ENCODE data around the gene MOB1A. TPM values are rescaled to one million over a fixed set of nuclear protein-coding genes. Genes with fewer than 3 reads are reported as not detected.

Gene MOB1A
- polyA plus RNA-seq, 1 donor from 2014 or later = 39.2 TPM

DNA sequence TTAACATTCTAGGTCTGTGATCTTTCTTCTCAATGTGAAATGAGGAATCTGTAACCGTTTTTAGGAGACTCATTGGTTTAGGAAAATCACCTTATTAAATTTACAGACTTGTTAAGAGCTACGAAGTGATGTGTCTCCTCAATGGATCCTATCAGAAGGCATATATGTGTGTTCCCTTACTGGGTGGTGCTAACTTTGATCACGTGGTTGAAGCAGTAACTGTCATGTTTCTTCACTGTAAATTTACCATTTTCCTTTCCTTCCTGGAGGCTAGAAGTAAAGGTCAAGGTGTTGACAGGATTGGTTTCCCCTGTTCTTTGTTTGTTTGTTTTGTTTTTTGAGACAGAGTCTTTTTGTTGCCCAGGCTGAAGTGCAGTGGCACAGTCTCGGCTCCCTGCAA, 18.4 kb upstream of the MOB1A start:
- Histone ChIP-seq H3K27me3 (ENCODE audit: insufficient read depth, low read depth, low read length) (no peaks in the 10 kb centered on the region), H3K9me3 (ENCODE audit: low read length) (no peaks in the 10 kb centered on the region), H2AFZ (ENCODE audit: low read depth, low read length) (no peak overlapping the region), H3K27ac (ENCODE audit: low read length) (no peak overlapping the region), H3K4me2 (ENCODE audit: low read length) (no peak overlapping the region), H3K36me3 (ENCODE audit: insufficient read depth, low read length) (no peaks in the 10 kb centered on the region), H3K4me3 (ENCODE audit: low read length) (no peak overlapping the region), H3K79me2 (replicated peaks; ENCODE audit: insufficient read depth, low read length) (peaks cover 12% of the 10 kb centered on the region), H3K9me2 (ENCODE audit: insufficient read depth, low read length) (no peaks in the 10 kb centered on the region), H3K9ac (ENCODE audit: low read length) (no peak overlapping the region), H3F3A (ENCODE audit: insufficient read depth, low read length, poor library complexity, severe bottlenecking) (peaks cover 5% of the 10 kb centered on the region), H4K20me1 (ENCODE audit: insufficient read depth) (no peaks in the 10 kb centered on the region)
- no peak for TF ChIP-seq POLR2AphosphoS5 (IDR thresholded peaks at IDR 0.05)
- TF ChIP-seq, protein P1, sequence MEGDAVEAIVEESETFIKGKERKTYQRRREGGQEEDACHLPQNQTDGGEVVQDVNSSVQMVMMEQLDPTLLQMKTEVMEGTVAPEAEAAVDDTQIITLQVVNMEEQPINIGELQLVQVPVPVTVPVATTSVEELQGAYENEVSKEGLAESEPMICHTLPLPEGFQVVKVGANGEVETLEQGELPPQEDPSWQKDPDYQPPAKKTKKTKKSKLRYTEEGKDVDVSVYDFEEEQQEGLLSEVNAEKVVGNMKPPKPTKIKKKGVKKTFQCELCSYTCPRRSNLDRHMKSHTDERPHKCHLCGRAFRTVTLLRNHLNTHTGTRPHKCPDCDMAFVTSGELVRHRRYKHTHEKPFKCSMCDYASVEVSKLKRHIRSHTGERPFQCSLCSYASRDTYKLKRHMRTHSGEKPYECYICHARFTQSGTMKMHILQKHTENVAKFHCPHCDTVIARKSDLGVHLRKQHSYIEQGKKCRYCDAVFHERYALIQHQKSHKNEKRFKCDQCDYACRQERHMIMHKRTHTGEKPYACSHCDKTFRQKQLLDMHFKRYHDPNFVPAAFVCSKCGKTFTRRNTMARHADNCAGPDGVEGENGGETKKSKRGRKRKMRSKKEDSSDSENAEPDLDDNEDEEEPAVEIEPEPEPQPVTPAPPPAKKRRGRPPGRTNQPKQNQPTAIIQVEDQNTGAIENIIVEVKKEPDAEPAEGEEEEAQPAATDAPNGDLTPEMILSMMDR (IDR thresholded peaks at IDR 0.05; ENCODE audit: poor library complexity, severe bottlenecking) = no peak
- TF ChIP-seq MXI1 (conservative IDR thresholded peaks at IDR 0.05; ENCODE audit: poor library complexity, severe bottlenecking) = no peak
- no peak for TF ChIP-seq SMC3 (conservative IDR thresholded peaks at IDR 0.05; ENCODE audit: poor library complexity)
- TF ChIP-seq EP300 (conservative IDR thresholded peaks at IDR 0.05; ENCODE audit: poor library complexity, severe bottlenecking) = no peak
- no peak for TF ChIP-seq TAF1 (IDR thresholded peaks at IDR 0.05; ENCODE audit: low read depth)
- TF ChIP-seq EZH2 (IDR thresholded peaks at IDR 0.05; ENCODE audit: borderline replicate concordance, insufficient read depth, low read length, poor library complexity, severe bottlenecking) = no peak
- TF ChIP-seq, protein P2, sequence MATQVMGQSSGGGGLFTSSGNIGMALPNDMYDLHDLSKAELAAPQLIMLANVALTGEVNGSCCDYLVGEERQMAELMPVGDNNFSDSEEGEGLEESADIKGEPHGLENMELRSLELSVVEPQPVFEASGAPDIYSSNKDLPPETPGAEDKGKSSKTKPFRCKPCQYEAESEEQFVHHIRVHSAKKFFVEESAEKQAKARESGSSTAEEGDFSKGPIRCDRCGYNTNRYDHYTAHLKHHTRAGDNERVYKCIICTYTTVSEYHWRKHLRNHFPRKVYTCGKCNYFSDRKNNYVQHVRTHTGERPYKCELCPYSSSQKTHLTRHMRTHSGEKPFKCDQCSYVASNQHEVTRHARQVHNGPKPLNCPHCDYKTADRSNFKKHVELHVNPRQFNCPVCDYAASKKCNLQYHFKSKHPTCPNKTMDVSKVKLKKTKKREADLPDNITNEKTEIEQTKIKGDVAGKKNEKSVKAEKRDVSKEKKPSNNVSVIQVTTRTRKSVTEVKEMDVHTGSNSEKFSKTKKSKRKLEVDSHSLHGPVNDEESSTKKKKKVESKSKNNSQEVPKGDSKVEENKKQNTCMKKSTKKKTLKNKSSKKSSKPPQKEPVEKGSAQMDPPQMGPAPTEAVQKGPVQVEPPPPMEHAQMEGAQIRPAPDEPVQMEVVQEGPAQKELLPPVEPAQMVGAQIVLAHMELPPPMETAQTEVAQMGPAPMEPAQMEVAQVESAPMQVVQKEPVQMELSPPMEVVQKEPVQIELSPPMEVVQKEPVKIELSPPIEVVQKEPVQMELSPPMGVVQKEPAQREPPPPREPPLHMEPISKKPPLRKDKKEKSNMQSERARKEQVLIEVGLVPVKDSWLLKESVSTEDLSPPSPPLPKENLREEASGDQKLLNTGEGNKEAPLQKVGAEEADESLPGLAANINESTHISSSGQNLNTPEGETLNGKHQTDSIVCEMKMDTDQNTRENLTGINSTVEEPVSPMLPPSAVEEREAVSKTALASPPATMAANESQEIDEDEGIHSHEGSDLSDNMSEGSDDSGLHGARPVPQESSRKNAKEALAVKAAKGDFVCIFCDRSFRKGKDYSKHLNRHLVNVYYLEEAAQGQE (IDR thresholded peaks at IDR 0.05; ENCODE audit: borderline replicate concordance) = no peak
- no peak for TF ChIP-seq RAD21 (conservative IDR thresholded peaks at IDR 0.05)

DNA sequence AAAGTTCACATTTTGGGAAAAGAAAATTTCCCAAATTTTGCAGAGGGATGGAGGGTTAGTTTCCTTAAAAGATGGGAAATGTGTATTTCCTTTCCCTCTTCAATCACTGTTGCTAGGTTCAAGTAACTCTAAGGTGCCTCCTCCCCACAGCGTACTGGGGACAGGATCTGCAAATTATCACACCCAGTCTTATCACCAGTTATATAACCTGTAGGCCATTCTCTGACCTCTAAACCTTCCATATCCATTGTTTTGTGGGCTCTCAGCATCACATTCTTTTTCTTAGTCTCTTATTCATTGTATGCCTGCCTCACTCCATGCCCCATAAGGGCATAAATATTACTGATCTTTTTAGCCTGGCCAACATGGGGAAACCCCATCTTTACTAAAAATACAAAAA, 16.1 kb upstream of the MOB1A start:
- no peaks in the 10 kb centered on the region for H3K79me2 ChIP-seq (replicated peaks; ENCODE audit: insufficient read depth, low read length)
- no peaks in the 10 kb centered on the region for H3K9me2 ChIP-seq (ENCODE audit: insufficient read depth, low read length)
- no peaks in the 10 kb centered on the region for H3K36me3 ChIP-seq (ENCODE audit: insufficient read depth, low read length)
- no peak overlapping the region for H3K4me3 ChIP-seq (ENCODE audit: low read length)
- no peak overlapping the region for H3K27ac ChIP-seq (ENCODE audit: low read length)
- no peak overlapping the region for H3K4me2 ChIP-seq (ENCODE audit: low read length)
- no peak overlapping the region for H2AFZ ChIP-seq (ENCODE audit: low read depth, low read length)
- no peaks in the 10 kb centered on the region for H3K27me3 ChIP-seq (ENCODE audit: insufficient read depth, low read depth, low read length)
- H3K9ac ChIP-seq (ENCODE audit: low read length) = no peak overlapping the region
- TF ChIP-seq EP300 (conservative IDR thresholded peaks at IDR 0.05; ENCODE audit: poor library complexity, severe bottlenecking) (no peak), MXI1 (conservative IDR thresholded peaks at IDR 0.05; ENCODE audit: poor library complexity, severe bottlenecking) (no peak), RAD21 (conservative IDR thresholded peaks at IDR 0.05) (no peak)
- H4K20me1 ChIP-seq (ENCODE audit: insufficient read depth) = no peaks in the 10 kb centered on the region
- H3K9me3 ChIP-seq (ENCODE audit: low read length) = no peaks in the 10 kb centered on the region
- H3F3A ChIP-seq (ENCODE audit: insufficient read depth, low read length, poor library complexity, severe bottlenecking) = peaks cover 3% of the 10 kb centered on the region

All from neural cell (in vitro differentiated cells).